Neutrophil (primary cell): ENCODE measurements around the gene ASPA.

Source experiments
- H3K27ac ChIP-seq: fragments of 200-600 bp; sonication (generic); 2 replicates; pipeline ENCODE4 v1.5.1; 2016; ENCODE audit warnings: mild to moderate bottlenecking, moderate library complexity
- H3K27me3 ChIP-seq: fragments of 200-600 bp; sonication (generic); 2 replicates; pipeline ENCODE4 v1.6.0; 2016; ENCODE audit warnings: mild to moderate bottlenecking
- H3K36me3 ChIP-seq: fragments of 200-600 bp; sonication (generic); 2 replicates; pipeline ENCODE4 v1.5.1; 2017
- H3K4me1 ChIP-seq, 2 experiments: fragments of 200-600 bp in 1 of 2; sonication (generic) in 1 of 2; 1 replicate in 1 of 2; 2 replicates in 1 of 2; pipeline versions ENCODE4 v1.5.1 to v1.6.1; 2013 to 2016; ENCODE audit warnings: low read depth in 1 of 2, low read length in 1 of 2, mild to moderate bottlenecking in 1 of 2, moderate library complexity in 1 of 2; ENCODE audit not compliant: control insufficient read depth in 1 of 2, insufficient read depth in 1 of 2
- H3K4me3 ChIP-seq, 2 experiments: fragments of 200-600 bp in 1 of 2; sonication (generic) in 1 of 2; 1 replicate in 1 of 2; 2 replicates in 1 of 2; pipeline ENCODE4 v1.5.1; 2013 to 2016; ENCODE audit warnings: low read depth in 1 of 2, low read length in 1 of 2, mild to moderate bottlenecking in 1 of 2, moderate library complexity in 1 of 2
- H3K9me3 ChIP-seq: fragments of 200-600 bp; sonication (generic); 2 replicates; pipeline ENCODE4 v1.5.1; 2016
- TF ChIP-seq, protein P1 (sequence below): fragments of 200-600 bp; sonication (generic); IDR thresholded peaks from 2 replicates; pipeline ENCODE4 v1.5.1; 2016; ENCODE audit warnings: antibody characterized with exemption

ASPA gene

DNA sequence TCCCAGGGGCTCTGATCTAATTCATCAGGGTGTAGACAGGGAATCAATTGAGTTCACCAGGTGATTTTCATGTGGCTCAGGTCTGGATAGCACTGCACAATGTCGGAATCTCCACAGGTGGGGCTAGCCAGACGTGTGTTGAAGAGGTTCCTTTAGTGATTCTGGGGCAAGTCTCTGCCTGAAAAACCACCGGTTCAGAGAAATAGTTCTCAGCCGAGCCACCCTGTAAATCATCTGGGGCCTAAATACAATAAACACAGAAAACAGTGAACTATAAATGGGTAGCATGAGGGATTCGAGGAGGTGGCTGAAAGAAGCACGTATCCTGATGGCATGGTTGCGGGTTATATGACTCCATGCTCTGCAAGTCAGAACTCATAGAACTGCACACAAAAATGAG lies 21.3 kb downstream of the ASPA start:
- Histone ChIP-seq H3K36me3 (no peaks in the 10 kb centered on the region), H3K9me3 (no peaks in the 10 kb centered on the region), H3K27ac (no peak overlapping the region), H3K4me1 (no peaks in the 10 kb centered on the region), H3K4me3 (no peak overlapping the region), H3K27me3 (no peaks in the 10 kb centered on the region)
- TF ChIP-seq, protein P1, sequence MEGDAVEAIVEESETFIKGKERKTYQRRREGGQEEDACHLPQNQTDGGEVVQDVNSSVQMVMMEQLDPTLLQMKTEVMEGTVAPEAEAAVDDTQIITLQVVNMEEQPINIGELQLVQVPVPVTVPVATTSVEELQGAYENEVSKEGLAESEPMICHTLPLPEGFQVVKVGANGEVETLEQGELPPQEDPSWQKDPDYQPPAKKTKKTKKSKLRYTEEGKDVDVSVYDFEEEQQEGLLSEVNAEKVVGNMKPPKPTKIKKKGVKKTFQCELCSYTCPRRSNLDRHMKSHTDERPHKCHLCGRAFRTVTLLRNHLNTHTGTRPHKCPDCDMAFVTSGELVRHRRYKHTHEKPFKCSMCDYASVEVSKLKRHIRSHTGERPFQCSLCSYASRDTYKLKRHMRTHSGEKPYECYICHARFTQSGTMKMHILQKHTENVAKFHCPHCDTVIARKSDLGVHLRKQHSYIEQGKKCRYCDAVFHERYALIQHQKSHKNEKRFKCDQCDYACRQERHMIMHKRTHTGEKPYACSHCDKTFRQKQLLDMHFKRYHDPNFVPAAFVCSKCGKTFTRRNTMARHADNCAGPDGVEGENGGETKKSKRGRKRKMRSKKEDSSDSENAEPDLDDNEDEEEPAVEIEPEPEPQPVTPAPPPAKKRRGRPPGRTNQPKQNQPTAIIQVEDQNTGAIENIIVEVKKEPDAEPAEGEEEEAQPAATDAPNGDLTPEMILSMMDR, result no peak

DNA sequence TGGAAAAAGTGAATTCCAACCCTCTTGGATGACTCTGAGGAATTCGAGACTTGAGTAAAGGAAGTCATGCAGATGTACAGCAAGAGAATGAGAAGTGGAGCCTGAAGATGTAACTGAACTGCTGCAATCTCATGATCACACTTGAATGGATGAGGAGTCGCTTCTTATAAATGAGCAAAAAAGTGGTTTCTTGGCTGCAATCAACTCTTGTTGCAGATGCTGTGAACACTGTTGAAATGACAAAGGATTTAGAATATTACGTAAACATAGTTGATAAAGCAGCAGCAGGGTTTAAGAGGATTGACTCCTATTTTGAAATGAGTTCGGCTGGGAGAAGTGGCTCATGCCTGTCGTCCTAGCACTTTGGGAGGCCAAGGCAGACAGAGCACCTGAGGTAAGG lies 25.5 kb downstream of the ASPA start:
- Histone ChIP-seq H3K9me3 (no peaks in the 10 kb centered on the region), H3K4me3 (no peak overlapping the region), H3K36me3 (no peaks in the 10 kb centered on the region), H3K27me3 (no peaks in the 10 kb centered on the region), H3K4me1 (no peaks in the 10 kb centered on the region), H3K27ac (no peak overlapping the region)
- TF ChIP-seq, protein P1, result no peak

DNA sequence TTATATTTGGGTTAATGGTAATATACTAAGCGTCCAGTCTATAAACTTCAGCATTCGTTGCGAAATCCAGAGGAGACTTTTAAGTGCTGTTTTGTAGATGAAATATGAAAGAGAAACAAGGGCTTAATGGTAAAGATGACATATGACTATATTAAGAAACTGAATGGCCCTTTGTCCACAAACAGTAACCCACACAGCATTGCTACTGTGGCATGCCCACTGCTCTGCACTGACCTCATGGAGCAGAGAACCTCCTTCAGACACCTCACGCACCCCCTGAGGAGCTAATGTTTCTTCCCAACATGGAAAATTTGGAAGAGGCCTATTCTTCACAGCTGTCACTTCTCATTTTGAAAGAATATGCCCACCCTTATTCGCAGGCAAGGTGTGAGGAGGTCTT lies 26.7 kb downstream of the ASPA start:
- Histone ChIP-seq H3K4me3 (no peak overlapping the region), H3K36me3 (no peaks in the 10 kb centered on the region), H3K9me3 (no peaks in the 10 kb centered on the region), H3K27me3 (no peaks in the 10 kb centered on the region), H3K27ac (no peak overlapping the region), H3K4me1 (no peaks in the 10 kb centered on the region)
- TF ChIP-seq, protein P1, result no peak

DNA sequence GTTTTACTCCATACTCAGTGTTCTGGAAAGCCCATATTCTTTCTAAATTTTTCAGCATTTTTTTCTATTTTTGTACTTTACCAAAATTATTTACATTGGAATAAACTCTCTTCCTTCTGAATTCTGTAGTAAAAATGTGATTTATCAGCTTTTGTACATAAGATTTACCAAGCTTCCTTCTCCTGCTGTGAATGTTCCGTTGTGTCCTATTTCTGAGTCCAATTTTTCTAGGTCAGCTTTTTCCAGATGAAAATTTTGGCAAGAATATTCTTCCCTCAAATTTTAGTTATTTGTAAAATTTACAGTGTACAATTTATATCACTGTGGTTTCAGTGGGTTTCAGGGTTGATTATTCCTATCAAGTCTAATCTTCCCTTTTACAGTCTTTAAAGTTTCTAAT lies 27.5 kb downstream of the ASPA start:
- Histone ChIP-seq H3K36me3 (no peaks in the 10 kb centered on the region), H3K27ac (no peak overlapping the region), H3K27me3 (no peaks in the 10 kb centered on the region), H3K4me1 (no peaks in the 10 kb centered on the region), H3K9me3 (no peaks in the 10 kb centered on the region), H3K4me3 (no peak overlapping the region)
- TF ChIP-seq, protein P1, result no peak

DNA sequence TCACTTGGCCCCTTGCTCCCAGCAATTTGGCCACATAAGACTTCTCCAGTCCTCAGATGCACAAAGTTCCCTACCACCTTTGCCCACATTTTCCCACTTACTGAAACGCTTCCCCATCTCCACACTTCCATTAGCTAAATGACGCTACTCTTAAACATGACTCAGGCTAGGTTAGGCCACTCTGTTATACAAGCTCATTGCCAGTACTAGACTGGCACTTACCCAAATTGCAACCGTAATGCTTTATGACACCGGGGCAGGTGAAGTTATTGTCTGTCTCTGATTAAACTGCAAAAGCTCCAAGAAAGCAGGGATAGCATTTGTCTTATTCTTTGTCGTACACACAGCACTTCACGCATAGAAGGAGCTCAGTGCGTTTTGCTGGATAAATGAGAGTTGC lies 29.2 kb downstream of the ASPA start:
- Histone ChIP-seq H3K4me1 (no peaks in the 10 kb centered on the region), H3K9me3 (no peaks in the 10 kb centered on the region), H3K27me3 (no peaks in the 10 kb centered on the region), H3K27ac (no peak overlapping the region), H3K36me3 (no peaks in the 10 kb centered on the region), H3K4me3 (no peak overlapping the region)
- TF ChIP-seq, protein P1, result no peak

DNA sequence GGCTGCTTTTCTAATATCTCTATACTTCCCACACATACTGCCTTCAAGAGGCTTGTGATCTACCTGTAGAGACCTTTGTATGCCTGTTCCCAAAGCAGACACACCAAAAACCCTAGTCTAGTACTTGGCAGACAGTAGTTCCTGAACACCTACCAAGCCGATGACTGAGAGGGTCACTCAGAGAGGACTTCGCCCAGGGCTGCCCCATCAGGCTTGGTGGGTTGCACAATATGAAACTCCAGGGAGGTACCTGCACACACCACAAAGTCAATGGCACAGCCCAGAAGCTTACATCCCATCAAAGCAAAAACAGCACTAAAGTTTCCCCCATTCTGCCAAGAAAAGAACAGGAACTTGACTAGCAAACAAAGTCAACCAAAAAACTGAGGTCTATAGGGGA lies 30.3 kb downstream of the ASPA start:
- Histone ChIP-seq H3K27ac (no peak overlapping the region), H3K27me3 (no peaks in the 10 kb centered on the region), H3K4me1 (no peaks in the 10 kb centered on the region), H3K4me3 (no peak overlapping the region), H3K9me3 (no peaks in the 10 kb centered on the region), H3K36me3 (no peaks in the 10 kb centered on the region)
- TF ChIP-seq, protein P1, result no peak
